Karpas-422 (cell line): Measurements from ENCODE around the gene SMU1. TPM values are rescaled to one million over a fixed set of nuclear protein-coding genes. Genes with fewer than 3 reads are reported as not detected.
A peak's percentile ranks its signal among the peaks of the same experiment; 100 is the strongest.

Experiments
- DNase-seq: peaks from one replicate; pipeline ENCODE4 v3.0.0-alpha.2; 2015
- H2AFZ ChIP-seq: fragments of 200-600 bp; sonication (generic); 2 replicates; pipeline ENCODE4 v1.6.1; 2014; ENCODE audit warnings: antibody characterized with exemption, low read length, mixed read lengths
- H3K27ac ChIP-seq: fragments of 200-600 bp; sonication (generic); 2 replicates; pipeline ENCODE4 v1.5.1; 2014; ENCODE audit warnings: mild to moderate bottlenecking, low read length, moderate library complexity
- H3K27me3 ChIP-seq: fragments of 200-600 bp; sonication (generic); 2 replicates; pipeline ENCODE4 v1.6.1; 2014; ENCODE audit warnings: low read length, mixed read lengths
- H3K36me3 ChIP-seq: fragments of 200-600 bp; sonication (generic); 2 replicates; pipeline ENCODE4 v1.6.1; 2014; ENCODE audit warnings: low read length, mixed read lengths; ENCODE audit not compliant: insufficient read depth
- H3K4me1 ChIP-seq: fragments of 200-600 bp; sonication (generic); 2 replicates; pipeline ENCODE4 v1.6.1; 2014; ENCODE audit warnings: mild to moderate bottlenecking, low read length, mixed read lengths
- H3K4me2 ChIP-seq: fragments of 200-600 bp; sonication (generic); 2 replicates; pipeline ENCODE4 v1.6.1; 2014; ENCODE audit warnings: low read length, low read depth, mild to moderate bottlenecking; ENCODE audit not compliant: poor library complexity, severe bottlenecking
- H3K4me3 ChIP-seq: fragments of 200-600 bp; sonication (generic); 2 replicates; pipeline ENCODE4 v1.5.1; 2014; ENCODE audit warnings: mild to moderate bottlenecking, antibody characterized with exemption, low read length, mixed read lengths
- H3K79me2 ChIP-seq: fragments of 200-600 bp; sonication (generic); 2 replicates; pipeline ENCODE4 v1.6.1; 2014; ENCODE audit warnings: mild to moderate bottlenecking, low read length, mixed read lengths
- H3K9ac ChIP-seq: fragments of 200-600 bp; sonication (generic); 2 replicates; pipeline ENCODE4 v1.6.0; 2014; ENCODE audit warnings: low read length
- H3K9me2 ChIP-seq: fragments of 200-600 bp; sonication (generic), shearing (Covaris generic); replicated peaks from 2 replicates; pipeline ENCODE4 v1.6.0; 2014; ENCODE audit warnings: mild to moderate bottlenecking, low read length, moderate library complexity; ENCODE audit not compliant: insufficient read depth
- H3K9me3 ChIP-seq: fragments of 300-700, 200-600 bp; sonication (generic); 2 replicates; pipeline ENCODE4 v1.6.1; 2014; ENCODE audit warnings: low read length, mixed read lengths
- H4K20me1 ChIP-seq: fragments of 200-600 bp; sonication (generic); 2 replicates; pipeline ENCODE4 v1.6.1; 2014; ENCODE audit warnings: mild to moderate bottlenecking, antibody characterized with exemption, low read length, low read depth; ENCODE audit not compliant: insufficient read depth
- total RNA-seq: library from RNA; depleted of rRNA; stranded (reverse); fragments of >200 nt; shearing (Covaris generic); gene quantifications from 2 replicates; pipeline ENCODE4 v1.2.3, GENCODE V29; 2014; ENCODE audit warnings: low replicate concordance

Gene SMU1
- total RNA-seq, 1 experiment from 2014 or later, result 18.4 TPM

- Histone ChIP-seq H3K9me3 (no peaks in the 10 kb centered on the region), H3K9ac (no peak overlapping the region), H3K27me3 (no peaks in the 10 kb centered on the region), H3K9me2 (no peaks in the 10 kb centered on the region), H3K27ac (no peak overlapping the region), H3K4me2 (no peak overlapping the region), H3K4me1 (no peaks in the 10 kb centered on the region; the same call in 1 of the 2 replicates), H3K36me3 (no peaks in the 10 kb centered on the region), H3K4me3 (no peak overlapping the region), H2AFZ (no peak overlapping the region), H3K79me2 (no peaks in the 10 kb centered on the region), H4K20me1 (no peaks in the 10 kb centered on the region)
- DNase-seq, result no peak
Observed at GRCh38 chr9:33116860-33117259, 40.4 kb upstream of the SMU1 start.

- no peaks in the 10 kb centered on the region for H3K79me2 ChIP-seq
- no peaks in the 10 kb centered on the region for H4K20me1 ChIP-seq
- DNase-seq, result no peak
- H3K4me3 ChIP-seq, result no peak overlapping the region
- no peaks in the 10 kb centered on the region; the same call in 1 of the 2 replicates for H3K4me1 ChIP-seq
- H2AFZ ChIP-seq, result no peak overlapping the region
- no peaks in the 10 kb centered on the region for H3K36me3 ChIP-seq
- no peaks in the 10 kb centered on the region for H3K27me3 ChIP-seq
- H3K9me2 ChIP-seq, result no peaks in the 10 kb centered on the region
- no peak overlapping the region for H3K4me2 ChIP-seq
- no peaks in the 10 kb centered on the region for H3K9me3 ChIP-seq
- H3K27ac ChIP-seq, result no peak overlapping the region
- no peak overlapping the region for H3K9ac ChIP-seq
Observed at GRCh38 chr9:33114746-33115145, 38.3 kb upstream of the SMU1 start.

GRCh38 chr9:33113799-33114547 lies 37.5 kb upstream of the SMU1 start:
- no peak overlapping the region for H3K4me2 ChIP-seq
- H3K36me3 ChIP-seq, result no peaks in the 10 kb centered on the region
- H3K4me3 ChIP-seq, result no peak overlapping the region
- no peak overlapping the region for H2AFZ ChIP-seq
- no peaks in the 10 kb centered on the region for H3K79me2 ChIP-seq
- no peaks in the 10 kb centered on the region; the same call in 1 of the 2 replicates for H3K4me1 ChIP-seq
- no peaks in the 10 kb centered on the region for H3K9me3 ChIP-seq
- H3K9me2 ChIP-seq, result no peaks in the 10 kb centered on the region
- H3K27me3 ChIP-seq, result no peaks in the 10 kb centered on the region
- H3K27ac ChIP-seq, result no peak overlapping the region
- peak; percentile 34 for DNase-seq
- no peak overlapping the region for H3K9ac ChIP-seq
- H4K20me1 ChIP-seq, result no peaks in the 10 kb centered on the region

GRCh38 chr9:33112094-33112493 lies 35.6 kb upstream of the SMU1 start:
- no peaks in the 10 kb centered on the region for H3K79me2 ChIP-seq
- H3K9me2 ChIP-seq, result no peaks in the 10 kb centered on the region
- peak; percentile 29 for DNase-seq
- no peak overlapping the region for H3K27ac ChIP-seq
- no peak overlapping the region for H2AFZ ChIP-seq
- H3K27me3 ChIP-seq, result no peaks in the 10 kb centered on the region
- H3K36me3 ChIP-seq, result no peaks in the 10 kb centered on the region
- no peak overlapping the region for H3K4me2 ChIP-seq
- no peaks in the 10 kb centered on the region for H3K9me3 ChIP-seq
- H3K4me1 ChIP-seq, result peaks cover 6% of the 10 kb centered on the region
- no peak overlapping the region for H3K4me3 ChIP-seq
- no peaks in the 10 kb centered on the region for H4K20me1 ChIP-seq
- no peak overlapping the region for H3K9ac ChIP-seq

- DNase-seq, result no peak
- no peak overlapping the region for H3K4me2 ChIP-seq
- H3K27ac ChIP-seq, result no peak overlapping the region
- H3K9me3 ChIP-seq, result no peaks in the 10 kb centered on the region
- no peaks in the 10 kb centered on the region for H4K20me1 ChIP-seq
- H3K9ac ChIP-seq, result no peak overlapping the region
- H3K27me3 ChIP-seq, result no peaks in the 10 kb centered on the region
- H3K9me2 ChIP-seq, result no peaks in the 10 kb centered on the region
- H3K4me3 ChIP-seq, result no peak overlapping the region
- no peaks in the 10 kb centered on the region for H3K36me3 ChIP-seq
- no peaks in the 10 kb centered on the region for H3K79me2 ChIP-seq
- no peak overlapping the region for H2AFZ ChIP-seq
- H3K4me1 ChIP-seq, result peaks cover 11% of the 10 kb centered on the region
Observed at GRCh38 chr9:33111631-33112030, 35.2 kb upstream of the SMU1 start.

- no peak for DNase-seq
Observed at GRCh38 chr9:33110686-33111085, 34.2 kb upstream of the SMU1 start.

GRCh38 chr9:33109850-33110595 lies 33.5 kb upstream of the SMU1 start:
- H3K4me2 ChIP-seq, result no peak overlapping the region
- H3K27me3 ChIP-seq, result no peaks in the 10 kb centered on the region
- no peaks in the 10 kb centered on the region for H4K20me1 ChIP-seq
- peak; percentile 37 for DNase-seq
- H3K27ac ChIP-seq, result no peak overlapping the region
- H3K9me3 ChIP-seq, result no peaks in the 10 kb centered on the region
- H3K9me2 ChIP-seq, result no peaks in the 10 kb centered on the region
- H3K9ac ChIP-seq, result no peak overlapping the region
- no peak overlapping the region for H3K4me3 ChIP-seq
- H3K79me2 ChIP-seq, result no peaks in the 10 kb centered on the region
- H3K36me3 ChIP-seq, result no peaks in the 10 kb centered on the region
- H2AFZ ChIP-seq, result no peak overlapping the region
- peaks cover 12% of the 10 kb centered on the region for H3K4me1 ChIP-seq

More at GRCh38 chr9:33110686-33111085, 34.2 kb upstream of the SMU1 start:
- no peaks in the 10 kb centered on the region for H3K79me2 ChIP-seq
- H3K9me3 ChIP-seq, result no peaks in the 10 kb centered on the region
- H3K27ac ChIP-seq, result no peak overlapping the region
- H3K4me3 ChIP-seq, result no peak overlapping the region
- no peaks in the 10 kb centered on the region for H3K27me3 ChIP-seq
- no peaks in the 10 kb centered on the region for H4K20me1 ChIP-seq
- H3K4me1 ChIP-seq, result peaks cover 12% of the 10 kb centered on the region
- no peaks in the 10 kb centered on the region for H3K9me2 ChIP-seq
- no peak overlapping the region for H2AFZ ChIP-seq
- H3K36me3 ChIP-seq, result no peaks in the 10 kb centered on the region
- no peak overlapping the region for H3K9ac ChIP-seq
- no peak overlapping the region for H3K4me2 ChIP-seq

GRCh38 chr9:33109097-33109496 lies 32.6 kb upstream of the SMU1 start:
- Histone ChIP-seq H3K9me2 (no peaks in the 10 kb centered on the region), H3K36me3 (no peaks in the 10 kb centered on the region), H3K9ac (no peak overlapping the region), H3K79me2 (no peaks in the 10 kb centered on the region), H3K4me3 (no peak overlapping the region), H3K9me3 (no peaks in the 10 kb centered on the region), H3K27me3 (no peaks in the 10 kb centered on the region), H3K4me2 (no peak overlapping the region), H2AFZ (no peak overlapping the region), H4K20me1 (no peaks in the 10 kb centered on the region), H3K4me1 (peaks cover 12% of the 10 kb centered on the region), H3K27ac (no peak overlapping the region)
- peak; percentile 33 for DNase-seq
